GM18511 (cell line): ENCODE data around the gene AP1G2.
A peak's percentile ranks its signal among the peaks of the same experiment; 100 is the strongest.
"Not testable (repeated sequence)": the region's sequence is repeated elsewhere in the genome, so short reads cannot be mapped to it uniquely, and the experiment has no call there.

Source experiments
- ATAC-seq: cut with Tn5 transposase; IDR thresholded peaks from one replicate; pipeline ENCODE4 v1.9.1; 2021; ENCODE audit warnings: mild to moderate bottlenecking, moderate library complexity; ENCODE audit not compliant: unreplicated experiment

The AP1G2 gene

DNA sequence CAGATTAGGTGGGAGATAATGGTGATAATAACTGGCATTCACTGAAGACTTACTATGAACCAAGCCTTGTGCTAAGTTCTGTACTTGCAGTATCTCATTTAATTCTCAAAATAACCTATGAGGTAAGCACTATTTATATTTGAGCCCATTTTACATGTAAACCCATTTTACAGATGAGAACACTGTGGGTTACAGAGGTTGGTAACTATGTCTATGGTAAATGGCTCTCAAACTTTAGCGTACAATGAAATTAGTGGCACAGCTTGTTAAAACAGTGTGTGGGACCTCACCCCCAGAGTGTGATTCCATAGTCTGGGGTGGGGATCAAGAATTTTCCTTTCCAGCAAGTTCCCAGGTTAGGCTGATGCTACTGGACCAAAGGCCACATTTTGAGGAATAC, 33.2 kb upstream of the AP1G2 start:
- no peak for ATAC-seq

- no peak for ATAC-seq
These were observed 32.7 kb upstream of the AP1G2 start for GRCh38 chr14:23600322-23600707.

- ATAC-seq: not testable (repeated sequence)
These were observed 26.6 kb upstream of the AP1G2 start for GRCh38 chr14:23594191-23594590.

- no peak for ATAC-seq
These were observed 22.6 kb upstream of the AP1G2 start for GRCh38 chr14:23590198-23590597.

GRCh38 chr14:23589606-23590005, 22.0 kb upstream of the AP1G2 start:
- peak; percentile 16 for ATAC-seq

- ATAC-seq: peak; percentile 100
These were observed 21.4 kb upstream of the AP1G2 start for GRCh38 chr14:23588884-23589598.

- ATAC-seq: not testable (repeated sequence)
These were observed 17.1 kb upstream of the AP1G2 start for GRCh38 chr14:23584527-23585203.

- ATAC-seq: not testable (repeated sequence)
These were observed 16.4 kb upstream of the AP1G2 start for GRCh38 chr14:23583761-23584526.

DNA sequence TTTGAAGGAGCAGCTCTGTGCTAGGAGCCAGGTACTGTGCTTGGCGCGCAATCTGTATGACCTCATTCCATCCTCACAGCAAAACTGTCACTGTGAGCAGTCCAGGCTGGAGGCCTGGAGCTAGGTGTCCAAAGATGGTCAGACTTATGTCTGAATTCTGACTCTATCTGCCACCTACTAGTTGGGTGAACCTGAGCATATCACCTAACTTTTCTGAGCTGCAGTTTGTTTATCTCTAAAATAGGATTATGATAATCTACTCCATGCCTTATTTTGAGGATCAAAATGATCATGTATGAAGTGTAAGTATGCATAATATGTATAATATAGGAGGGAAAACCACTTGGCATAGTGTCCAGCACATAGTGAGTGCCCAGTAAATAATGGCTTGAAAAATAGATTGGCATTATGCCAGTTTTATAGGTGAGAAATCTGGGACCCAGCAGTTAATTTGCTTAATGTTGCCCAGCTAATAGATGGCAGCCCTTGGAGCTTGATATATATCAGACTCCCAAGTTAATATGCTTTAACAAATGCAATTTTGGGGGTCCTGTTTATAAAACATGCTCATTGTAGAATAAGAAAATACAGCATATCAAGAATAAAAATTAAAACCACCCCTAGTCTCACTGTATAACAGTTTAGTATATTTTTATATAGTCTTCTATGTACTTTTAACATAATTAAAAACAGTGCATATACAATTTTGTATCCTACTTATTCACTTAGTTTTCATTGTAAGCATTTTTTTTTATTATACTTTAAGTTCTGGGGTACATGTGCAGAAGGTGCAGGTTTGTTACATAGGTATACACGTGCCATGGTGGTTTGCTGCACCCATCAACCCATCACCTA, 15.5 kb upstream of the AP1G2 start:
- ATAC-seq: no peak

- ATAC-seq: no peak
These were observed 13.3 kb upstream of the AP1G2 start for GRCh38 chr14:23580948-23581281.

DNA sequence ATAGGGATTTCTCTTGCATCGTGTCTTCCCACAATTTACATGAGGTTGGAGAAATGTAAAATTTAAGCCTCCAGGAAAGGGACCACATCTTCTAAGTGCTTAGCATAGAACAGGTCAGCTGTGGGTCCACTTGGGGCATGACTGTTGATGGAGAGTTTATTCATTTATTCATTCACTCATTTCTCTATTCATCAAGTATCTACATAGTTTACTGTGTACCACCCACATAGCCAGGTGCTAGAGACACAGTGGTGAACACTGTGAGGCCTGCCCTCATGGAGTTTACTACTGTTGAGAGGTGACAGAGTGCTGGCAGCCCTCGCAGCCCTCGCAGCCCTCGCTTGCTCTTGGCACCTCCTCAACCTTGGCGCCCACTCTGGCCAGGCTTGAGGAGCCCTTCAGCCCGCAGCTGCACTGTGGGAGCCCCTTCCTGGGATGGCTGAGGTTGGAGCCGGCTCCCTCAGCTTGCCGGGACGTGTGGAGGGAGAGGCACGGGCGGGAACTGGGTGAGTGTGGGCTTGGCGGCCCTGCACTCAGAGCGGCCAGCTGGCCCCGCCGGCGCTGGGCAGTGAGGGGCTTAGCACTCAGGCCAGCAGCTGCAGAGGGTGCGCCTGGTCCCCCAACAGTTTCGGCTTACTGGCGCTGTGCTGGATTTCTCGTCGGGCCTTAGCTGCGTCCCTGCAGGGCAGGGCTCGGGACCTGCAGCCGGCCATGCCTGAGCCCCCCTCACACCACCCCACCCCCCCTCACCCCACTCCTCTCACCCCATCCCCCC, 12.7 kb upstream of the AP1G2 start:
- ATAC-seq: no peak

DNA sequence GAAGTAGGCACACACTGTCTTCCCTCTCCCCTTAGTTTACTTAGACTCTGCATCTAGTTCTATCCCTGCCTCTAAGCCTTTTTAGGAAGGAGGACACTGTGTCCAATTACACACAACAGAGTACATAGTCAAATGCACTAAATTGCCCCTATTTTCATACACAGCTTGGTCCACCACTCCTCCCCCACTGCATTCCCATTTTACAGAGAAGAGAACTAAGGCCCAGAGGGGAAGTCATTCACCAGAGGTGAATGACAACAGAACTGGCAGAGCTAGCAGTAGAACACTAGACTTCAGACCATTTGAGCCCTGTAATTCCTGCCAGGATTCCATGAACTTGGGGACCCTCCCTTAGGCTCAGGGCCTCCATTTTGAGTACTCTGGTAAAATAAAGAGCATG, 12.1 kb upstream of the AP1G2 start:
- ATAC-seq: no peak

DNA sequence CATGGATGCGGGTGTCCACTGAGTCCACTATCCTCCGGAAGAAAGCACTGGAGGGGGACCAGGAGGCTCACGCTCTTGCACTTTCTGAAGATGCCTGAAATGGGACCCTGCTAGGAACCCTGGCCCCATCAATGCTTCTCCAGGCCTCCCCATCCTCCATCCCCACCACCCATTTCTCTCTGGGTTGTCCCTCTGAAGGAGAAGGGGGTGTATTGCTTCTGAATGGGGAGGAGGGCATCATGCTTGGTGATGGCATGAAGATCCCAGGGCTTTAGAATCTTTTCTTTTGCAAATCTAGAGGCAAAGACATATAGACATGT, 11.7 kb upstream of the AP1G2 start:
- ATAC-seq: no peak

DNA sequence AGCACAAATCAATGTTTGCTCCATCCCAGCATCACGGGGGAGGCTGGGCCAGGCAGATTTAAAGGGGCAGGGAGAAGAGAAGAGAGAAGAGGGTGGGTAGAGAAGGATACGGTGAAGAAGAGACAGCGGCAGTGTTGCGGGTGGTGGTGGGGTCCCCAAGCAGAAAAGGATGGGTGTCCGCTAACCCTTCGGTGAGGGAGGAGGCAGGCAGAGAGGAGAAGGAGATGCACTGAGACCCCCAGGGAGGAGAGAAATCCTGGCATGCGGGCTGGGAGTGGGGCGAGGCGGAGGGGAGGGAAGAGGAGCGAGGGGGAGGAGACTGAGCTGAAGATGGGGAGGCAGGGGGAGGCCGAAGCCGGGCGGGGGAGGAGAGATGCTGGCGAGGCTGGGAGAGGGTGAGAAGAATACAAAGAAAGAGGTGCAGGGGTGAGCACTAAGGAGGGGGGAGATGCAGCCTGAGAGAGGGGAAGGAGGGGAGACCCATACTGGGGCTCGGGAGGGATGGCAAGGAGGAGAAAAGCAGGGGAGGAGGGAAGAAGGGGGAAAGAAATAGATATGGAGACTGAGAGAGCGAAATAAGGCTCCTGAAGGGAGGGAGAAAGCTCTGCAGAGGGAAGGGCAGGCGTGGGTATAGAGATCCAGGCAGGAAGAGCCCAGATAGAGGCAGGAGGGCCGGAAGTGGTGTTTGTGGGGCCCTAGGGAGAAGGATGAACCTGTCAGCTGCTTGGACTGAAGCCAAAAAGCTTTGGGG, 11.1 kb upstream of the AP1G2 start, which contains the start of gene JPH4:
Gene JPH4 (minus strand): TSS at position 231 of the 751 bp plus-strand sequence. CDS start 1,337 bp downstream, outside the sequence.
- ATAC-seq: no peak

DNA sequence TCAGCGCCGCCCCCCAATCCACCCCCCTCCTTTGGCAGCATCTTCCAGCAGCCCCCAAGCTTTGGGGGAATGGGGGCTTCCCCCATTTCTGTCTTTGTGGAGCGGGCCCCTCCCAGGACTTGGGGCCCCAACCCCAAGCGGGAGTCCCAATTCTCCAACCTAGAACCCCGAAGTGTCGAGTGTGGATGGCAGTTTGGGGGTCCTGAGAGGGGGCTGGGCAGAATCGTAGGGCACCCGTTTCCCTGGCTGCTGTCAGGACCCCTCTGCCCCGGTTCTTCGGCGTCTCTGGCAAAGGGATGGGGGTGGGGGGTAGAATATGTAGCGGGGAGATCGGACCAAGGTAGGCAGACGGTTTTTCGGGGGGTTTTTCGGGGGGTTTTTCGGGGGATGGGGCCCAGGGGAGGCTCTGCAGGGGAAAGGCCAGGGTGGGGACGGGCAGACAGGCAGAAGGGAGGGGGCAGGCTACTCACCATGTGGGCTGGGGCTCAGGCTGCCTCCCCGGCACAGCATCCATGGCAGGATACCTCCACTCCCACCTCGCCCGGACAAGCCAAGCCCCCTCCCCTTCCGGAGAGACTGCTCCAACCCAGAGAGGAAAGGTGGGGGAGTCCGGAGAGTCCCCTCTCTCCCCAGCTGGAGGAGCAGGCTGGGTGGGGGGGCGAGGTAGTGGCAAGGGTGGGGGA, 10.3 kb upstream of the AP1G2 start:
- ATAC-seq: no peak

DNA sequence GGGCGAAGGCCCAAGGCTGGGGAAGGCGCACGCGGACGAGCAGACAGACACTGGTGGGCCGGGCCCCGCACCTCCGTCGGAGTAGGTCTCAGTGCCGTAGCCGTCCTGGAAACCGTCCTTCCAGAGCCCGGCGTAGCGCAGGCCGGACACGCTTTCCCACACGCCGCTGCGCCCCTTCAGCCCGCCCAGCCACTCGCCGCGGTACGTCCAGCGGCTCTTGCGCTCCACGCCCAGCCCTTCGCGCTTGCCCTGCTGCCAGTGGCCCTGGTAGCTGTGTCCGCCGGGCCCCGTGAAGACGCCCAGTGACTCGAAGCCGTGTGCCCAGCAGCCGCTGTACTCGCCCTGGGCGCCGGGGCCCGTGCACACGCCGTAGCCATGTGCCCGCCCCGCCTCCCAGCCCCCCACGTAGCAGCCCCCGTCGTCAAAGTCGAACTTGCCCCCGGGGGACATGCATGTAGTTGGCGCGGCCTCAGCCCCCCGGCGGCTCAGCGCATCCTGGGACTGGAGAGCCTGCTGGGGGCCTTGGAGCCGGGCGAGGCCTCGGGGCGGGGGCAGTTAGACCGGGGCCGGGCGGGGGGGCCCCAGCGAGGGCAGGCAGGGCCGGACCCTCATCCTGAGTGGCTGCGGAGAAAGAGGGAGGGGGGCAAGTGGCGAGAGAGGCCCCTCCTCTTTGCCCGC, 9.6 kb upstream of the AP1G2 start:
- no peak for ATAC-seq

DNA sequence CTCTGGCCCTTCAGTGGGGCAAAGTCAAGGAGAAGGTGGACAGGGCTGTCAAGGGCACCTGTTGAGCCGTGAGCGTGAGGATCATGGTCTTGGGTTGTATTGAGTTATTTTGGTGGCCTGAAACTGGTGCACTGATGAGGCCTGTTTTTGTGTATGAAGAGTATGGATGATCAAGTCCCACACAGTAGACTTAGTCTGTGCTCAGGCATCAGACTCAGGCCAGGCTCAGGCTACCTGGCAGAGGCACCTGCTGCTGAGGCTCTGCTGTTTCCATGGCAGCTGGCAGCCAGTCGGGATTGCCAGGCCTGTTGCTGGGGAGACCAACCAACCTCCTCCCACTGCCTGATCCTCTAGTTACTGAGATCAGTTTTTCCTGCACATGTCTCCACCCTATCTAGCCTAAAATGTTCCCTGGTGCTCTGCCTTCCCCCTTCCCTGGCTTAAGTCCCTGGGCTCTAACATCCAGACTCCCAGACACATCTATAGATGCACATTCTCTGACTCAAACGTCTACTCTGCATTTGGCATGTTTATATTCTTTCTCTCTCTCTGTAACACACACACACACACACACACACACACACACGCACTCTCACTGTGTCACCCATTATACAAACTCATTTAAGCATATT, 5.9 kb upstream of the AP1G2 start:
- ATAC-seq: no peak

- no peak for ATAC-seq
These were observed 5.2 kb upstream of the AP1G2 start for GRCh38 chr14:23572836-23573235.
